GM18519 (cell line): Measurements from ENCODE around the gene SPART.
"Not testable (repeated sequence)": the region's sequence is repeated elsewhere in the genome, so short reads cannot be mapped to it uniquely, and the experiment has no call there.

Experiments used
- ATAC-seq: cut with Tn5 transposase; IDR thresholded peaks from one replicate; pipeline ENCODE4 v1.9.1; 2021; ENCODE audit warnings: mild to moderate bottlenecking, moderate library complexity; ENCODE audit not compliant: unreplicated experiment, low FRiP score

Gene SPART

GRCh38 chr13:36354842-36355623 lies 8.8 kb upstream of the SPART start:
- no peak for ATAC-seq

- ATAC-seq = no peak
Measured at GRCh38 chr13:36353001-36353400, 6.8 kb upstream of the SPART start.

GRCh38 chr13:36352350-36352749 lies 6.2 kb upstream of the SPART start:
- no peak for ATAC-seq

- no peak for ATAC-seq
Measured at GRCh38 chr13:36347531-36348210, 1.5 kb upstream of the SPART start.

- ATAC-seq = no peak
Measured at GRCh38 chr13:36345438-36346221, 564 bp downstream of the SPART start.

- no peak for ATAC-seq
Measured at GRCh38 chr13:36344886-36345437, 1.2 kb downstream of the SPART start.

GRCh38 chr13:36344173-36344572 lies 2.0 kb downstream of the SPART start:
- ATAC-seq = no peak

- ATAC-seq = no peak
Measured at GRCh38 chr13:36343766-36344165, 2.4 kb downstream of the SPART start.

- ATAC-seq = no peak
Measured at GRCh38 chr13:36342715-36343114, 3.5 kb downstream of the SPART start.

- ATAC-seq = no peak
Measured at GRCh38 chr13:36341718-36342117, 4.5 kb downstream of the SPART start.

GRCh38 chr13:36339600-36340155 lies 6.5 kb downstream of the SPART start:
- ATAC-seq = no peak

- ATAC-seq = no peak
Measured at GRCh38 chr13:36337938-36338641, 8.1 kb downstream of the SPART start.

GRCh38 chr13:36332986-36333385 lies 13.2 kb downstream of the SPART start:
- no peak for ATAC-seq

GRCh38 chr13:36332255-36332654 lies 13.9 kb downstream of the SPART start:
- not testable (repeated sequence) for ATAC-seq

GRCh38 chr13:36331280-36331679 lies 14.9 kb downstream of the SPART start:
- ATAC-seq = no peak

GRCh38 chr13:36329361-36329760 lies 16.8 kb downstream of the SPART start:
- no peak for ATAC-seq

- no peak for ATAC-seq
Measured at GRCh38 chr13:36328821-36329220, 17.4 kb downstream of the SPART start.

GRCh38 chr13:36325912-36326311 lies 20.3 kb downstream of the SPART start:
- ATAC-seq = no peak

GRCh38 chr13:36324881-36325280 lies 21.3 kb downstream of the SPART start:
- ATAC-seq = not testable (repeated sequence)

GRCh38 chr13:36323951-36324566 lies 22.1 kb downstream of the SPART start:
- no peak for ATAC-seq
